ENCODE data around the gene POLDIP3. TPM values are rescaled to one million over a fixed set of nuclear protein-coding genes. Genes with fewer than 3 reads are reported as not detected.
"Not testable (repeated sequence)": the region's sequence is repeated elsewhere in the genome, so short reads cannot be mapped to it uniquely, and the experiment has no call there.

Gene POLDIP3
- total RNA-seq, 1 donor from 2014 or later = 66.9 TPM

GRCh38 chr22:42585096-42585495 is 29.6 kb downstream of the POLDIP3 start:
- no peak for ATAC-seq
- no peaks in the 10 kb centered on the region for H3K9me3 ChIP-seq
- no peak overlapping the region for H3K27ac ChIP-seq

GRCh38 chr22:42584364-42584940 is 30.2 kb downstream of the POLDIP3 start:
- H3K27ac ChIP-seq = no peak overlapping the region
- intact Hi-C loops (cut with DNase I) = no loop called here

More at GRCh38 chr22:42585096-42585495, 29.6 kb downstream of the POLDIP3 start:
- no peak for TF ChIP-seq CTCF (IDR thresholded peaks at IDR 0.05)
- Histone ChIP-seq H3K4me1 (peaks cover 14% of the 10 kb centered on the region), H3K4me3 (no peak overlapping the region), H3K36me3 (peaks cover 71% of the 10 kb centered on the region), H3K27me3 (no peaks in the 10 kb centered on the region)
- DNase-seq = no peak
- intact Hi-C loops (cut with DNase I) = no loop called here

GRCh38 chr22:42582987-42583386 is 31.7 kb downstream of the POLDIP3 start:
- Histone ChIP-seq H3K4me3 (no peak overlapping the region), H3K4me1 (peaks cover 14% of the 10 kb centered on the region), H3K36me3 (peaks cover 66% of the 10 kb centered on the region), H3K9me3 (no peaks in the 10 kb centered on the region), H3K27me3 (no peaks in the 10 kb centered on the region), H3K27ac (no peak overlapping the region)
- ATAC-seq (no peak), DNase-seq (no peak)
- intact Hi-C loops (cut with DNase I) = no loop called here
- no peak for TF ChIP-seq CTCF (IDR thresholded peaks at IDR 0.05)

More at GRCh38 chr22:42584364-42584940, 30.2 kb downstream of the POLDIP3 start:
- peaks cover 14% of the 10 kb centered on the region for H3K4me1 ChIP-seq
- no peak overlapping the region for H3K4me3 ChIP-seq
- no peaks in the 10 kb centered on the region for H3K27me3 ChIP-seq
- peaks cover 70% of the 10 kb centered on the region for H3K36me3 ChIP-seq
- DNase-seq (no peak), ATAC-seq (no peak)
- no peak for TF ChIP-seq CTCF (IDR thresholded peaks at IDR 0.05)
- no peaks in the 10 kb centered on the region for H3K9me3 ChIP-seq

- DNase-seq (peak; percentile 89), ATAC-seq (peak; percentile 94)
- intact Hi-C loops (cut with DNase I) = no loop called here
- H3K27me3 ChIP-seq = no peaks in the 10 kb centered on the region
- peaks cover 10% of the 10 kb centered on the region for H3K4me1 ChIP-seq
- H3K4me3 ChIP-seq = peak overlapping the region; percentile 76
- H3K9me3 ChIP-seq = no peaks in the 10 kb centered on the region
- TF ChIP-seq CTCF (IDR thresholded peaks at IDR 0.05) = no peak
- H3K36me3 ChIP-seq = peaks cover 64% of the 10 kb centered on the region
- peak overlapping the region; percentile 58 for H3K27ac ChIP-seq
Measured at GRCh38 chr22:42581762-42582716, 32.6 kb downstream of the POLDIP3 start.

- DNase-seq; H3K27me3 ChIP-seq; intact Hi-C loops (cut with DNase I); H3K4me1 ChIP-seq; ATAC-seq; H3K9me3 ChIP-seq: not testable (repeated sequence)
- H3K27ac ChIP-seq = peak overlapping the region; percentile 58
- H3K4me3 ChIP-seq = peak overlapping the region; percentile 76
- peaks cover 59% of the 10 kb centered on the region for H3K36me3 ChIP-seq
Measured at GRCh38 chr22:42581194-42581761, 33.4 kb downstream of the POLDIP3 start.

- peaks cover 46% of the 10 kb centered on the region for H3K36me3 ChIP-seq
- intact Hi-C loops (cut with DNase I); DNase-seq: not testable (repeated sequence)
Measured at GRCh38 chr22:42580040-42580439, 34.6 kb downstream of the POLDIP3 start.

More at GRCh38 chr22:42580040-42580439, 34.6 kb downstream of the POLDIP3 start:
- H3K4me1 ChIP-seq, H3K27ac ChIP-seq, H3K4me3 ChIP-seq, ATAC-seq, H3K27me3 ChIP-seq, H3K9me3 ChIP-seq: not testable (repeated sequence)

Measured in upper lobe of right lung (tissue), 1 donor.